GM23338 (cell line): ENCODE results near the gene HLCS. TPM values are rescaled to one million over a fixed set of nuclear protein-coding genes. Genes with fewer than 3 reads are reported as not detected.

Experiments used
- ATAC-seq: fragments of 200-7000 bp; cut with Tn5 transposase; 3 replicates; pipeline ENCODE4 v1.9.1; 2020
- DNase-seq: peaks from one replicate; pipeline ENCODE4 v3.0.0-alpha.2; 2015; ENCODE audit warnings: low spot score
- H2AFZ ChIP-seq: fragments of 200-600 bp; sonication (generic); 2 replicates; pipeline ENCODE4 v1.8.0; 2016; ENCODE audit warnings: antibody characterized with exemption, mild to moderate bottlenecking, moderate library complexity
- H3F3A ChIP-seq: fragments of 200-600 bp; sonication (generic); replicated peaks from 2 replicates; pipeline ENCODE4 v1.8.0; 2017; ENCODE audit warnings: antibody characterized with exemption, mixed run types, low read depth
- H3K27ac ChIP-seq: fragments of 200-600 bp; sonication (generic); 2 replicates; pipeline ENCODE4 v1.6.1; 2016; ENCODE audit warnings: low read depth
- H3K27me3 ChIP-seq: fragments of 200-600 bp; sonication (generic); 2 replicates; pipeline ENCODE4 v1.8.0; 2016; ENCODE audit warnings: mild to moderate bottlenecking, mixed run types, moderate library complexity; ENCODE audit not compliant: insufficient read depth
- H3K36me3 ChIP-seq: fragments of 200-600 bp; sonication (generic); 2 replicates; pipeline ENCODE4 v1.8.0; 2016; ENCODE audit warnings: mild to moderate bottlenecking; ENCODE audit not compliant: insufficient read depth
- H3K4me1 ChIP-seq: fragments of 200-600 bp; sonication (generic); 2 replicates; pipeline ENCODE4 v1.8.0; 2016; ENCODE audit warnings: mild to moderate bottlenecking, moderate library complexity; ENCODE audit not compliant: insufficient read depth
- H3K4me2 ChIP-seq: fragments of 200-600 bp; sonication (generic); 2 replicates; pipeline ENCODE4 v1.7.1; 2017; ENCODE audit warnings: mixed run types
- H3K4me3 ChIP-seq: fragments of 200-600 bp; sonication (generic); 2 replicates; pipeline ENCODE4 v1.6.1; 2016; ENCODE audit warnings: mixed run types
- H3K79me2 ChIP-seq: fragments of 200-600 bp; sonication (generic); replicated peaks from 2 replicates; pipeline ENCODE4 v1.8.0; 2017; ENCODE audit warnings: mild to moderate bottlenecking; ENCODE audit not compliant: insufficient read depth
- H3K9me2 ChIP-seq: fragments of 200-600 bp; sonication (generic); 2 replicates; pipeline ENCODE4 v1.8.0; 2017; ENCODE audit not compliant: insufficient read depth
- H4K20me1 ChIP-seq: fragments of 200-600 bp; sonication (generic); replicated peaks from 2 replicates; pipeline ENCODE4 v1.8.0; 2017; ENCODE audit warnings: mild to moderate bottlenecking; ENCODE audit not compliant: insufficient read depth
- H3K27ac Mint-ChIP-seq: 2 replicates; pipeline ENCODE4 v1.8.0; 2020; ENCODE audit warnings: inconsistent platforms, mild to moderate bottlenecking, moderate library complexity, mixed read lengths
- H3K27me3 Mint-ChIP-seq: 3 replicates; pipeline ENCODE4 v1.8.0; 2022; ENCODE audit warnings: low read depth, mild to moderate bottlenecking, moderate library complexity, mixed read lengths, inconsistent platforms; ENCODE audit not compliant: insufficient read depth, poor library complexity
- H3K36me3 Mint-ChIP-seq: 3 replicates; pipeline ENCODE4 v1.8.0; 2021; ENCODE audit warnings: low read depth, mild to moderate bottlenecking, inconsistent platforms, moderate library complexity, mixed read lengths
- H3K4me1 Mint-ChIP-seq: 3 replicates; pipeline ENCODE4 v1.8.0; 2020; ENCODE audit warnings: mild to moderate bottlenecking, inconsistent platforms, mixed read lengths
- H3K4me3 Mint-ChIP-seq: 3 replicates; pipeline ENCODE4 v1.8.0; 2021; ENCODE audit warnings: moderate library complexity, mild to moderate bottlenecking, inconsistent platforms, mixed read lengths
- H3K9me3 Mint-ChIP-seq: 3 replicates; pipeline ENCODE4 v1.8.0; 2020; ENCODE audit warnings: moderate library complexity, mild to moderate bottlenecking, inconsistent platforms, mixed read lengths
- CREB1 ChIP-seq: fragments of 250-450 bp; sonication (Bioruptor Pico); IDR thresholded peaks from 2 replicates; pipeline ENCODE4 v1.5.0; 2020; ENCODE audit warnings: low read depth, mild to moderate bottlenecking, moderate library complexity
- EZH2 ChIP-seq: fragments of 200-600 bp; sonication (generic); IDR thresholded peaks from one replicate; pipeline ENCODE4 v1.8.0; 2017; ENCODE audit warnings: antibody characterized with exemption, mild to moderate bottlenecking, low read depth; ENCODE audit not compliant: unreplicated experiment
- EZH2phosphoT487 ChIP-seq: fragments of 200-600 bp; sonication (generic); IDR thresholded peaks from one replicate; pipeline ENCODE4 v1.8.1; 2018; ENCODE audit warnings: antibody characterized with exemption; ENCODE audit not compliant: unreplicated experiment
- JUNB ChIP-seq: IDR thresholded peaks from one replicate; pipeline ENCODE4 v1.6.1; 2016; ENCODE audit warnings: antibody characterized with exemption; ENCODE audit not compliant: unreplicated experiment
- NANOG ChIP-seq: IDR thresholded peaks from 2 replicates; pipeline ENCODE4 v1.6.1; 2016; ENCODE audit warnings: antibody characterized with exemption, borderline replicate concordance
- POLR2AphosphoS5 ChIP-seq: IDR thresholded peaks from 2 replicates; pipeline ENCODE4 v1.6.1; 2016; ENCODE audit warnings: antibody characterized with exemption, low read depth
- STAT1 ChIP-seq: IDR thresholded peaks from one replicate; pipeline ENCODE4 v1.6.1; 2016; ENCODE audit warnings: antibody characterized with exemption; ENCODE audit not compliant: unreplicated experiment
- ZNF114 ChIP-seq: fragments of 250-450 bp; sonication (Bioruptor Pico); IDR thresholded peaks from 2 replicates; pipeline ENCODE4 v1.5.0; 2020; ENCODE audit warnings: mild to moderate bottlenecking, moderate library complexity
- ZNF331 ChIP-seq: fragments of 250-450 bp; sonication (Bioruptor Pico); IDR thresholded peaks from 2 replicates; pipeline ENCODE4 v1.5.0; 2020; ENCODE audit warnings: low read depth, mild to moderate bottlenecking, moderate library complexity
- polyA plus RNA-seq: library from polyadenylated mRNA; unstranded; fragments of >200 nt; fragmentation: Nextera tagmentation; extraction: Ambion mirVana; gene quantifications from 2 replicates; pipeline ENCODE4 v1.2.1, GENCODE V29; 2016
- total RNA-seq: library from RNA; depleted of rRNA; stranded (reverse); fragments of >200 nt; shearing (Covaris generic); gene quantifications from 2 replicates; pipeline ENCODE4 v1.2.3, GENCODE V29; 2014
- TF ChIP-seq, protein P1 (sequence below): fragments of 250-450 bp; sonication (Bioruptor Pico); IDR thresholded peaks from 2 replicates; pipeline ENCODE4 v1.5.0; 2020; ENCODE audit warnings: mild to moderate bottlenecking, moderate library complexity

HLCS gene
- total and polyA plus RNA-seq, 2 experiments from 2014 or later: 6.1 to 14.7 TPM

DNA sequence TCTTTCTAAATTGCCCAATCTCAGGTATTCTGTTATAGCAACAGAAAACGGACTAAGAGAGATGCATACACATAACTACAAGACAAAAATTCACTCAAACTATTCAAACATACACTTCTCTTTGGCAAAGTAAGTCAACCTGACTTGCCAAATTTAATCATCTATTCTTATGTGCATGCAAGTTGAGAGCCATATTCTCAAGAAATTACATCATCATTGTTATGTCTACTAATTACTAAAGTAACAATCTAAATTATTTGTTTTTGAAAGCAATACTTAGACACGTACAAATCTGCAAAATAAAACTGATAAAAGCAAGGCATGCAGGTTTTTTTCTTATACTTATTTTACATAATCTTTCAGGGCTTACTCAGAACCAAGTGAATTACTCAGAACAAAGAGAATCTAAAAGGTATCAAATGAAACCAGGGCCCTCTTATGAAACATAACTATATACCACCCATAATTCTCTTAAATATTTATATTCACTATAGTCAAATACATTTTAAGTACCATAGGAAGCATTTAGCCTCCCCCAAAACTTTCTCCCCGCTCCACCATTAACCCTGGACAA lies 62.3 kb downstream of the HLCS start:
- DNase-seq (no peak), ATAC-seq (no peak)
- Histone ChIP-seq H4K20me1 (no peaks in the 10 kb centered on the region), H2AFZ (no peak overlapping the region), H3K36me3 (no peaks in the 10 kb centered on the region), H3K27ac (no peak overlapping the region), H3K4me1 (no peaks in the 10 kb centered on the region), H3F3A (no peaks in the 10 kb centered on the region), H3K79me2 (no peaks in the 10 kb centered on the region), H3K27me3 (no peaks in the 10 kb centered on the region), H3K4me2 (no peak overlapping the region), H3K4me3 (no peak overlapping the region), H3K9me2 (0 out of 2 replicates have a peak, but pooled peaks cover 7% of the 10 kb centered on the region)
- H3K27me3 Mint-ChIP-seq: peaks cover 2% of the 10 kb centered on the region
- H3K9me3 Mint-ChIP-seq: no peaks in the 10 kb centered on the region
- H3K4me1 Mint-ChIP-seq: peaks cover 6% of the 10 kb centered on the region
- no peak overlapping the region for H3K4me3 Mint-ChIP-seq
- H3K27ac Mint-ChIP-seq: no peak overlapping the region
- H3K36me3 Mint-ChIP-seq: peaks cover 3% of the 10 kb centered on the region; the same call in 1 of the 3 replicates
- TF ChIP-seq EZH2phosphoT487 (no peak), CREB1 (CRISPR knock-in tag) (no peak), NANOG (no peak), JUNB (no peak), ZNF331 (CRISPR knock-in tag) (no peak), POLR2AphosphoS5 (no peak), STAT1 (no peak), EZH2 (no peak), ZNF114 (no peak)
- TF ChIP-seq, protein P1, sequence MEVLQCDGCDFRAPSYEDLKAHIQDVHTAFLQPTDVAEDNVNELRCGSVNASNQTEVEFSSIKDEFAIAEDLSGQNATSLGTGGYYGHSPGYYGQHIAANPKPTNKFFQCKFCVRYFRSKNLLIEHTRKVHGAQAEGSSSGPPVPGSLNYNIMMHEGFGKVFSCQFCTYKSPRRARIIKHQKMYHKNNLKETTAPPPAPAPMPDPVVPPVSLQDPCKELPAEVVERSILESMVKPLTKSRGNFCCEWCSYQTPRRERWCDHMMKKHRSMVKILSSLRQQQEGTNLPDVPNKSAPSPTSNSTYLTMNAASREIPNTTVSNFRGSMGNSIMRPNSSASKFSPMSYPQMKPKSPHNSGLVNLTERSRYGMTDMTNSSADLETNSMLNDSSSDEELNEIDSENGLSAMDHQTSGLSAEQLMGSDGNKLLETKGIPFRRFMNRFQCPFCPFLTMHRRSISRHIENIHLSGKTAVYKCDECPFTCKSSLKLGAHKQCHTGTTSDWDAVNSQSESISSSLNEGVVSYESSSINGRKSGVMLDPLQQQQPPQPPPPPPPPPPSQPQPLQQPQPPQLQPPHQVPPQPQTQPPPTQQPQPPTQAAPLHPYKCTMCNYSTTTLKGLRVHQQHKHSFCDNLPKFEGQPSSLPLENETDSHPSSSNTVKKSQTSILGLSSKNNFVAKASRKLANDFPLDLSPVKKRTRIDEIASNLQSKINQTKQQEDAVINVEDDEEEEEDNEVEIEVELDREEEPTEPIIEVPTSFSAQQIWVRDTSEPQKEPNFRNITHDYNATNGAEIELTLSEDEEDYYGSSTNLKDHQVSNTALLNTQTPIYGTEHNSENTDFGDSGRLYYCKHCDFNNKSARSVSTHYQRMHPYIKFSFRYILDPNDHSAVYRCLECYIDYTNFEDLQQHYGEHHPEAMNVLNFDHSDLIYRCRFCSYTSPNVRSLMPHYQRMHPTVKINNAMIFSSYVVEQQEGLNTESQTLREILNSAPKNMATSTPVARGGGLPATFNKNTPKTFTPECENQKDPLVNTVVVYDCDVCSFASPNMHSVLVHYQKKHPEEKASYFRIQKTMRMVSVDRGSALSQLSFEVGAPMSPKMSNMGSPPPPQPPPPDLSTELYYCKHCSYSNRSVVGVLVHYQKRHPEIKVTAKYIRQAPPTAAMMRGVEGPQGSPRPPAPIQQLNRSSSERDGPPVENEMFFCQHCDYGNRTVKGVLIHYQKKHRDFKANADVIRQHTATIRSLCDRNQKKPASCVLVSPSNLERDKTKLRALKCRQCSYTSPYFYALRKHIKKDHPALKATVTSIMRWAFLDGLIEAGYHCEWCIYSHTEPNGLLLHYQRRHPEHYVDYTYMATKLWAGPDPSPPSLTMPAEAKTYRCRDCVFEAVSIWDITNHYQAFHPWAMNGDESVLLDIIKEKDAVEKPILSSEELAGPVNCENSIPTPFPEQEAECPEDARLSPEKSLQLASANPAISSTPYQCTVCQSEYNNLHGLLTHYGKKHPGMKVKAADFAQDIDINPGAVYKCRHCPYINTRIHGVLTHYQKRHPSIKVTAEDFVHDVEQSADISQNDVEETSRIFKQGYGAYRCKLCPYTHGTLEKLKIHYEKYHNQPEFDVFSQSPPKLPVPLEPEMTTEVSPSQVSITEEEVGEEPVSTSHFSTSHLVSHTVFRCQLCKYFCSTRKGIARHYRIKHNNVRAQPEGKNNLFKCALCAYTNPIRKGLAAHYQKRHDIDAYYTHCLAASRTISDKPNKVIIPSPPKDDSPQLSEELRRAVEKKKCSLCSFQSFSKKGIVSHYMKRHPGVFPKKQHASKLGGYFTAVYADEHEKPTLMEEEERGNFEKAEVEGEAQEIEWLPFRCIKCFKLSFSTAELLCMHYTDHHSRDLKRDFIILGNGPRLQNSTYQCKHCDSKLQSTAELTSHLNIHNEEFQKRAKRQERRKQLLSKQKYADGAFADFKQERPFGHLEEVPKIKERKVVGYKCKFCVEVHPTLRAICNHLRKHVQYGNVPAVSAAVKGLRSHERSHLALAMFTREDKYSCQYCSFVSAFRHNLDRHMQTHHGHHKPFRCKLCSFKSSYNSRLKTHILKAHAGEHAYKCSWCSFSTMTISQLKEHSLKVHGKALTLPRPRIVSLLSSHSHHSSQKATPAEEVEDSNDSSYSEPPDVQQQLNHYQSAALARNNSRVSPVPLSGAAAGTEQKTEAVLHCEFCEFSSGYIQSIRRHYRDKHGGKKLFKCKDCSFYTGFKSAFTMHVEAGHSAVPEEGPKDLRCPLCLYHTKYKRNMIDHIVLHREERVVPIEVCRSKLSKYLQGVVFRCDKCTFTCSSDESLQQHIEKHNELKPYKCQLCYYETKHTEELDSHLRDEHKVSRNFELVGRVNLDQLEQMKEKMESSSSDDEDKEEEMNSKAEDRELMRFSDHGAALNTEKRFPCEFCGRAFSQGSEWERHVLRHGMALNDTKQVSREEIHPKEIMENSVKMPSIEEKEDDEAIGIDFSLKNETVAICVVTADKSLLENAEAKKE (CRISPR knock-in tag): no peak
